HG02588 (cell line): ENCODE results near the gene GPX3.
A peak's percentile ranks its signal among the peaks of the same experiment; 100 is the strongest.

ENCODE experiments used
- ATAC-seq: cut with Tn5 transposase; IDR thresholded peaks from one replicate; pipeline ENCODE4 v1.9.1; 2021; ENCODE audit warnings: mild to moderate bottlenecking, moderate library complexity; ENCODE audit not compliant: unreplicated experiment

The GPX3 gene

GRCh38 chr5:151020304-151021110, at the start of gene GPX3:
GPX3 (plus strand) TSS chr5:151020591; CDS start chr5:151020655, 64 bp downstream.
- ATAC-seq = peak; percentile 70

- ATAC-seq = no peak
Measured at GRCh38 chr5:150978590-150978989, 41.8 kb upstream of the GPX3 start.

GRCh38 chr5:150987746-150988145, 32.6 kb upstream of the GPX3 start:
- no peak for ATAC-seq

GRCh38 chr5:150989695-150990094, 30.7 kb upstream of the GPX3 start:
- ATAC-seq = no peak

GRCh38 chr5:150992705-150993104, 27.7 kb upstream of the GPX3 start:
- no peak for ATAC-seq

GRCh38 chr5:150993422-150993821, 27.0 kb upstream of the GPX3 start:
- no peak for ATAC-seq

GRCh38 chr5:150993826-150994412, 26.5 kb upstream of the GPX3 start:
- ATAC-seq = no peak

- ATAC-seq = no peak
Measured at GRCh38 chr5:150999704-151000442, 20.5 kb upstream of the GPX3 start.

GRCh38 chr5:151001436-151001835, 19.0 kb upstream of the GPX3 start:
- no peak for ATAC-seq

- ATAC-seq = no peak
Measured at GRCh38 chr5:151002250-151002649, 18.1 kb upstream of the GPX3 start.

GRCh38 chr5:151002681-151003502, 17.5 kb upstream of the GPX3 start:
- no peak for ATAC-seq

- no peak for ATAC-seq
Measured at GRCh38 chr5:151003503-151003860, 16.9 kb upstream of the GPX3 start.

GRCh38 chr5:151004499-151004898, 15.9 kb upstream of the GPX3 start:
- ATAC-seq = no peak

- ATAC-seq = no peak
Measured at GRCh38 chr5:151005187-151005949, 15.0 kb upstream of the GPX3 start.

- no peak for ATAC-seq
Measured at GRCh38 chr5:151005950-151006576, 14.3 kb upstream of the GPX3 start.

- ATAC-seq = no peak
Measured at GRCh38 chr5:151006704-151007334, 13.6 kb upstream of the GPX3 start.

GRCh38 chr5:151007430-151008209, 12.8 kb upstream of the GPX3 start:
- no peak for ATAC-seq

GRCh38 chr5:151008210-151008491, 12.2 kb upstream of the GPX3 start:
- no peak for ATAC-seq

GRCh38 chr5:151008906-151009305, 11.5 kb upstream of the GPX3 start:
- no peak for ATAC-seq
